Fibroblast of the aortic adventitia (primary cell): ENCODE results near the gene DHX8. TPM values are rescaled to one million over a fixed set of nuclear protein-coding genes. Genes with fewer than 3 reads are reported as not detected.

Experiments
- DNase-seq: peaks from one replicate; pipeline ENCODE4 v3.0.0-alpha.2; 2010; ENCODE audit warnings: low read depth
- H3K4me3 ChIP-seq: 2 replicates; pipeline ENCODE4 v1.5.1; 2011; ENCODE audit warnings: low read depth, mild to moderate bottlenecking, control low read depth, low read length, moderate library complexity
- CTCF ChIP-seq: IDR thresholded peaks from 2 replicates; pipeline ENCODE4 v1.5.1; 2011; ENCODE audit warnings: mild to moderate bottlenecking, low read length, control low read depth, inconsistent platforms; ENCODE audit not compliant: insufficient read depth
- total RNA-seq: library from RNA; depleted of rRNA; stranded (reverse); fragments of >200 nt; gene quantifications from 2 replicates; pipeline ENCODE4 v1.2.3, GENCODE V29; 2012; ENCODE audit warnings: low replicate concordance

The DHX8 gene
- total RNA-seq, 1 donor, result 44.1 TPM

GRCh38 chr17:43556292-43556691, 72.5 kb downstream of the DHX8 start:
- no peak overlapping the region for H3K4me3 ChIP-seq
- DNase-seq, result peak; percentile 40
- no peak for TF ChIP-seq CTCF

- no peak for DNase-seq
Observed at GRCh38 chr17:43558805-43559160, 75.0 kb downstream of the DHX8 start.

GRCh38 chr17:43559161-43559816, 75.5 kb downstream of the DHX8 start:
- TF ChIP-seq CTCF, result no peak
- no peak for DNase-seq
- no peak overlapping the region for H3K4me3 ChIP-seq

More at GRCh38 chr17:43558805-43559160, 75.0 kb downstream of the DHX8 start:
- H3K4me3 ChIP-seq, result no peak overlapping the region
- no peak for TF ChIP-seq CTCF

GRCh38 chr17:43560461-43561427, 77.0 kb downstream of the DHX8 start:
- TF ChIP-seq CTCF, result no peak
- DNase-seq, result no peak
- no peak overlapping the region for H3K4me3 ChIP-seq

DNA sequence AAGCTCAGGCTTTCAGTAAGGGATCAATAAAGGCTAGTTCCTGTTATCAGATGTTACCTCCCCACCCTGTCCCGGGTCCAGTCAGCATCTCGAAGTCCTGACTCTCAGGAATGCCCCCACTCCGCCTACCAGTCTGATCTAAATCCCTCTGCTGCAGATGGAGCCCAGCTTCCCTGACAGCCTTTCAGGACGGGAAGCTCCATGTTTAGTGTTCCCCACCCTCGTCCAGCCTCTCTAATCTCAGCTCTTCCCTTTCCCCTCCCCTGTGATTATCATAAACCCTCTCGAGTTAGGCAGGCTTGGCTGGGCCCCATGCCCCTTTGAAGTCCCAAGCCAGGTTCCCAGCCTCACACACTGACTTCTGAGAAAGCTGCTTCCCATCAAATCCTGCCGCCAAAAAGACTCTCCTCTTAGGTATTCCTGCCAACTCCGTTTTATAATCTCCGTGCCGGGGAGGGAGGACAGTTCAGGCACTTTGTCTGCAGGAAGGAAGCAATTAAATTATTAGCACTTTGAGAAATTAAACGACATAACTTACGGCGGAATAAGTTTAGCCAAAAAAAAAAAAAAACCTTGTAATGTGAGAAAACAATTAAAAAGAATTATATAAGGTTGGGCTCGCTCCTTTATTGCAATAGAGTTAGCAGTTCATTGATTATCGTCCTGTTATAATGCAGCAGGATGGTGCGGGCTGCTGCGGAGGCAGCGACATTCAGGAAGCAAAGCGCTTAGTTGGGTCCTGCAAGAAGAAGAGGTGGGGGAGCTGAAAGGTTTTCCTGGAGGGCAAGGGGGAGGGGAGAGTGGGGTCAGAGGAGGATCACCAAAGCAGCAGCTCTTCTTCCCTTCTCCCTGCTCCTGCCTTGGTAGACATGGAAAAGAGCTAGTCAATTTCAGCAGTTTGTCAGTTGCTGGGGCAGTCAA, 79.2 kb downstream of the DHX8 start:
- peak; percentile 44 for DNase-seq
- H3K4me3 ChIP-seq, result no peak overlapping the region
- TF ChIP-seq CTCF, result no peak
